Stimulated activated CD8-positive, alpha-beta memory T cell treated with anti-CD3 and anti-CD28 coated beads, Interleukin-7, amount 100 ng/mL, for 1 hour (primary cell): ENCODE measurements around the gene VWA3B.

ENCODE experiments used
- DNase-seq, 2 donors: peaks; one replicate each; pipeline ENCODE4 v3.0.0-alpha.2; 2020; ENCODE audit warnings: low read depth in 2 of 2

The VWA3B gene

DNA sequence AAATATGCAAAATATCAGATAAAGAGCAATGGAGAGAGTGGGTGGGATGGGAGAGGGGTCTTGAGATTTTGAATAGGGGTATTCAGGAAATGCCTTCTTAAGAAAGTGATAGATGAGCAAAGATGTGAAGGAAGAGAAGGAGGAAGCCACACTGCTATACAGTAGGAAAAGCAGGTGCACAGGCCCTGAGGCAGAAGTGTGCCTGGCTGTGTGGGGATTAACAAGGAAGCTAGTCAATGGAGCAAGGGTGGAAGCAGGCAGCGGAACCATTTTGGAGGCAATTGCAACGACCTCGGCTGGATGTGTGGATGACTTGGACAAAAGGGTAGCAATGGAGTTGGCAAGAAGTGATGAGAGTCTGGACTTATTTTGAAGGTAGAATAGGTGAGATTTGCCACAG, 248.3 kb downstream of the VWA3B start:
- no peak for DNase-seq

DNA sequence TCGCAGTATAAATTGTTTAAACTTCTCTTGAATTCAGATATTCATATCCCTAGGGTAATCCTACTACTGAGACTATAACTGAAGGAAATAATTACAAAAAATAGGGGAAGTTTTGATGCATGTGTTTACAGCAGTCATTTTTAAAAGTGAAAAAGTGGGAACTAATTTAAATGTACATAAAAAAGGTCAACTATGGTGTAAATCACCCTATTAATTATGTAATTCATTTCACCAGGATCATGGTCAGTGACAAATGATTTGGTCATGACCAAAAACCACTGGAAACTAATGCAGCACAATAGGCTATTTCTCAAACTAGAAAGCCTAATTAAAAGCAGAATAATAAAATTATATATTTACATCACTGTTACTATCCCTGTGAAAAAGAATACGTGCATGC, 254.3 kb downstream of the VWA3B start:
- DNase-seq, result no peak

DNA sequence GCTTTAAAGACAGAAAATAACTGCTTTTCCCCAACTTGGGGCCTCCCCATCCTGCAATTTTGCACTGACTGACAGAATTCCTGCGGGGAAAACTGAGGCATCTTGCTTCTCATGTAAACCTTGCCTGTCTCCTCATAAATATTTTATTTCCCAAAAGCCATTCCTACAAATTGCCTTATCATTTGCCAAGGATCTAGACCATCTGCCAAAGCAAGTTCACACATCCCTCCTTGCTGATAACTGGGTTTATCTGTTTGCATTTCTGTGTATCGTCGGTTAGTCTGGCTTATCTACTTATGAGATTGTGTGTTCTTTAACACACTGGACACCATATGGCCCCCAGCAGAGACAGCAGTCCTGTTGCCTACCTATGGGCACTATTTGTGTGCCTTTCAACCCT, 256.3 kb downstream of the VWA3B start:
- no peak for DNase-seq

DNA sequence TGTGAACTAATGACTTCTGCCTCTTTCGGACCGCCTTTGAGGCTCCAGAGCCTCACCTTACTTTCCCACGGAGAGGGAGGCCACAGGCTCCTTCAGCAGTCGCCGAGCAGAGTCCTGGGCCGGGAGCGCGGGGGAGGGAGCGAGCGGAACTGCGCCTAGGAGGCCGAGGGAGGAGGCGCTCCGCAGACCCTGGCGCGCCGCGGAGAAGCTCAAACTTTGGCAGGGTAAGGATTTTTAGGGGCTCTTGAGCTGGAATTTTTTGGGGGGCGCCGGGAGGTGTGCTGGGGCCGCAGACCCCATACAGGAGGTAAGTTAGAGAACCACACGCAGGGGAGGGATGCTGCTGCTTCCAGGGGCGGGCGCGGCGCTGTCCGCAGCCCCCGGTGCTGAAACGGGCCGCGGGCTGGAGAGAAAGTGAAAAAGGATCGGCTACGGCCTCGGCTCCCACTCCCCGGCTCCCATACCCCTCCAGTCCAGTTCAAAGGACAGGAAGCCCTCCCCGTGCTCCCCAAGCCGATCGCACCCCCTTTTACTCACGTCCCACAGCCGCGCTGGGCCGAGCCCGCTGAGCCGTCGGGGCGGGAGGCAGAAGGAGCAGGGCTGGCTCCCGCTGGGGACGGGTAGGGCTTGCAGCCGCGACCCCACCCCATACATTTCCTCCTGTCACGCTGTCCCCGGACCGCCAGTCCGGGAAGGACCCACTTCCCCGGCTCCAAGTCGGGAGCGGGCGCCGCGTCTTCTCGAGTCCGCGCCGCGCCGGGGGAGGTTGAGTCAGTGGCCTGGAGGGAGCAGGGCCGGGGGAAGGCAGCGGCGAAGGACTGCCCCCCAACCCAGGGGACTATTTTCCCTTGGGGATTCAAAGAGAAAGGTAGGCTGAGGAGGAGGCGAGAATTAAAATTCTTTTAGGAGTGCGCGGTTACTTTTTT, 259.6 kb downstream of the VWA3B start, which contains the start of gene CNGA3:
Gene CNGA3, plus strand, starts transcription at position 146 of the 926 bp plus-strand sequence. CDS start 23,520 bp downstream, outside the sequence.
- no peak for DNase-seq

DNA sequence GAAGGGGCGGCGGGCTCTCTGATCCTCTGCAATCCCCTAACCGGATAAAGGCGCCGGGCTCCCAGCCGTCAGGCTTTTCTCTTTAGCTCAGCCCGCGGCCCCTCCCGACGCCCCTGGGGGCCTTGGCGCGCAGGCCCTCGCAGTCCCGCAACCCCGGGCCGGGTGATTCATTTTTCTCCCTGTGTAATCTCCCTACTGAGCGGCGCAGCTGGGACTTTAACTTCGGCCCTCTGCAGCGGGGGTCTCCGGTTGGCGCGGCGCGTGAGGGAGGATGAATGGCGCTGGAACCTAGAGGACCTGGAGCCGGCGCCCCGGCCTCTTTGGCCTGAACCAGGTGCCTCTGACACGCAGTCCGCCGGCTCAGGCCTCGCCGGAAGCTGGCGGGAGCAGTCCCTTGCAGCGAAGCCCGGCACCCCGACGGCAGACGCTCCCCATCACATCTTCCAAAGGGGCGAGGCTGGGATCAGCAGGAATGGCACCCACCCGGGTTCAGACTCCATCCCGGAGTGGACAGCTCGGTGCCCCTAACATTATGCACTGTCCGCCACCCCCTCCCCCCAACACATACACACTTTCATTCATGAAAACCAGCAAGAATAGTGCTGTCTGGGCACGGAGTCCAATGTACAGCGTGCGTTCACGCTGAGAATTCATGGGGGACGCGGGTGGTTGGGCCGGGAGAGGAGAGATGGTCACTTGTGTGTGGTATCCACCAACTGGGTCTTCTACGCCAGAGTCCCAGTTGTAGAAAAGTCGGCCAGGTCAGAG, 260.5 kb downstream of the VWA3B start:
- no peak for DNase-seq

DNA sequence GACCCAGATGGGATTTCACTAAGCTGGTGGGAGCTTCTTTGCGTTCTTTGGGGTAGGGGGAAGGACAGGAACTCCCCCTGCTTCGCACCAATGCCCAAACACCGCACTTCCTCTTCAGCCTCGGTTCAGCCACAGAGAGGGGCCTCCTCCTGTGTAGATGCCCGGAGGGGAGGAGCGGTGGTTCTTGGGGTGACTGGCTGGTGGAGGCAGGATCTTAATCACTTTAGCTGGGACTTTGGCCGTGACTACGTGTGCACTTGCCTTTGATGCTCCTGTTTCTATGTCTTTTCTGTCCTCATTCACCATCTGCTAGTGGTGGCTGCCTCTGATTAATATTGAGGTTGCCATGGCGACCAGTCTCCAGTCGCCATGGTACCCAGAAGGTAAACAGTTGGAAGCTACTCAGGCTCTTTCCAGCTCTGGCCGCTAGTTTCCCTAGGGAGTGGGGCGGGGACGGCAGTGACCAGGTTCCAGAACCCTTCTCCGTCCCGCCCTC, 261.1 kb downstream of the VWA3B start:
- no peak for DNase-seq

DNA sequence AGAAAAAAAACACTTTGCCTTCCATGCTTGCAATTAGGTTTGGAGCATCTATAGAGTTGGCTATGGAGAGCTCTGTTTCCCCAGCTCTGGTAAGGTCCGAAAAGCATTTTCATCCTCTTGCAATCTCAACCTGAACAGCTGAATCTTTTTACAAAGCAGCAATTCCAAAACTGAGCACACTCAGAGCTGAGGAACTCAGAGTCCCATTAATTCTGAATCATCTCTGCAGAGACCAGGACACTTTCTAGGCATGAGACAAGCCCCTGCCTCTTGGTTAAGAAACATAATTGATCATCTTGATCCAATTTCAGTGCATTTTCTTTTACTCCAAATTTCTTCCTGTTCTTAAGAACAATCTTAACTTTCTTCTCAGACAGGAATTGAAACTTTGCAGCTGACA, 263.4 kb downstream of the VWA3B start:
- DNase-seq, result no peak

DNA sequence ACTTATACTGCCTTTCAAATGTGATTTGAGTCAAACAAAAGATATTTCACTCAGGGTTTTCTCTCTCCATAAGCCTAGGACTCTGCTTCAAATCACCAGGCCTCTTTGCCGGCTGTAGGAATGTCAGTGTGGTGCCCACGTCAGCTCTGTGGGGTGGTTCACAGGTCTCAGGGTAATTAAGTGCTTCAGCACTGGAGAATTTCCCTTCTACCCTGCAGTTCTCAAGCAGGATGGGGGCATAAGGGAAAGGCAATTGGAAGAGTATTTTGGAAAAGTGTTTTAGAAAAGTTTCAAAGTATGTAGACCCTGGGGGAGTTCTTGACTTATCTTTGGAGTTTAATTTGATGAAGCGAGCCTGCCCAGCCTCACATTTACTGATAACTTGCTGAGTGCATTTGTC, 268.9 kb downstream of the VWA3B start:
- DNase-seq, result no peak

DNA sequence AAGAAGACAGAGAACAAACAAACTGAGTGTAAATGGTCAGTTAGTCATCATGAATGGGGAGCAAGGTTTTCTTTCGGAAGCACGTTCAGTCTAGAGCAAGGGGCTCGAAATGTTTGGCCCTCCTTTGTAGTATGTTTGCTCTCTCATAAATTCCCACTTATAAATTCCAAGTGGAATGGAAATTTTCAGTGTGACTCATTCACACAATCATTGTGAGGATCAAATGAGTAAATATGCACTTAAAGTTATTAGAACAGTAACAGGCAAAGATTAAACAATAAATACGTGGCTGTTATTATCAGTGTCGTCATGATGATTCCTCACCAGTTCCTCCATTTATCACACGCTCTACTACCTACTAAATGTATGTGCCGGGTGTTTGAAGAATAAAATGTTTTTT, 269.8 kb downstream of the VWA3B start:
- no peak for DNase-seq

DNA sequence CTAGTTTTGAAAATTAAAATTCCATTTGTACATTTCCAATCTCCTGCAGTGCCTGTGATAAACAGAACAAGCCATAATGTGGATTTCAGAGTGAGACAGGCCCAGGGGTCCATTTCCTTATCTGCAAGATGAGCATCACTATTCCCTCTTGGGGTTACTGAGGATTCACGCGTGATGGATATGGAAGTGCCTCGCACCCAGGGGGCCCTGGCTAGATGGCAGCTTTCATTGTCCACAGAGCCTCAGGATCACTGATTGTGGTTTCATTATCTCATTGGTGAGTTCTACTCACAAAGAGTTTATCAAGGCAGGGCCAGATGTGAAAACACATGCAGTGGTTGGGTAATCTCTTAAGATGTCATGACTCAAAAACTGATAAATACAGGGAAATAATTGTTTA, 270.9 kb downstream of the VWA3B start:
- DNase-seq, result no peak

DNA sequence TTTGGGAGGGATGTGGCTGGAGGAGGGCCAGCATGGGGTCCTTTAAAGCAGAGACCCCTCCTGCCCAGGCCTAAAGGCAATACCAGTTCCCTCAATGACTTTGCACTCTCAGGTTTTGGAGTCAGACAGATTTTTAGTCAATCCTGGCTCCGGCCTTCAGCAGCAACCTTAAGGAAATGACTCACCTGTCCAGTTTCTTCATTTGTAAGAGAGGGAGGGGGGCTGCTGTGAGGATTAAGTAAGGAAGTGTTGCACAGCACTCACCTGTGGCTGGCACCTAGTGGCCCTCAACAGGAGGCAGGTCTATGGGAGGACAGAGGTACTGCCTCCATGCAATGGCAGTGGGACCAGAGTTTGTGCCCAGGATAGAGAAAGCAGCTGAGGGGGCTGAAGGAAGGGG, 273.0 kb downstream of the VWA3B start:
- DNase-seq, result no peak
